Activated CD4-positive, CD25-positive, alpha-beta regulatory T cell treated with anti-CD3 and anti-CD28 coated beads, Interleukin-2, amount 50 U/mL, for 72 hours (primary cell): Measurements from ENCODE around the gene AGFG2.
"Not testable (repeated sequence)": the region's sequence is repeated elsewhere in the genome, so short reads cannot be mapped to it uniquely, and the experiment has no call there.

Source experiments
- DNase-seq: peaks from one replicate; pipeline ENCODE4 v3.0.0; 2021

The AGFG2 gene

GRCh38 chr7:100538654-100539435 lies at the start of gene AGFG2:
Gene AGFG2 (plus strand): TSS chr7:100539203. CDS start chr7:100539347, 144 bp downstream.
- peak; percentile 100 for DNase-seq

- no peak for DNase-seq
Observed at GRCh38 chr7:100489824-100490223, 49.2 kb upstream of the AGFG2 start.

GRCh38 chr7:100490483-100491191 lies 48.4 kb upstream of the AGFG2 start:
- no peak for DNase-seq

GRCh38 chr7:100491192-100491578 lies 47.8 kb upstream of the AGFG2 start:
- no peak for DNase-seq

GRCh38 chr7:100492738-100493475 lies 46.1 kb upstream of the AGFG2 start:
- DNase-seq = no peak

GRCh38 chr7:100493476-100494264 lies 45.3 kb upstream of the AGFG2 start:
- peak; percentile 66 for DNase-seq

GRCh38 chr7:100496509-100496908 lies 42.5 kb upstream of the AGFG2 start:
- DNase-seq = no peak

- DNase-seq = not testable (repeated sequence)
Observed at GRCh38 chr7:100500743-100501142, 38.3 kb upstream of the AGFG2 start.

- DNase-seq = not testable (repeated sequence)
Observed at GRCh38 chr7:100504031-100504430, 35.0 kb upstream of the AGFG2 start.

- no peak for DNase-seq
Observed at GRCh38 chr7:100504887-100505611, 34.0 kb upstream of the AGFG2 start.

- DNase-seq = no peak
Observed at GRCh38 chr7:100506356-100506923, 32.6 kb upstream of the AGFG2 start.

GRCh38 chr7:100509231-100509630 lies 29.8 kb upstream of the AGFG2 start:
- no peak for DNase-seq

- DNase-seq = no peak
Observed at GRCh38 chr7:100510437-100511239, 28.4 kb upstream of the AGFG2 start.

GRCh38 chr7:100513212-100513810 lies 25.7 kb upstream of the AGFG2 start:
- no peak for DNase-seq

GRCh38 chr7:100515072-100515532 lies 23.9 kb upstream of the AGFG2 start:
- no peak for DNase-seq

GRCh38 chr7:100516135-100516812 lies 22.7 kb upstream of the AGFG2 start:
- no peak for DNase-seq

GRCh38 chr7:100517305-100517704 lies 21.7 kb upstream of the AGFG2 start:
- no peak for DNase-seq

- no peak for DNase-seq
Observed at GRCh38 chr7:100519580-100519979, 19.4 kb upstream of the AGFG2 start.

- DNase-seq = no peak
Observed at GRCh38 chr7:100520138-100520537, 18.9 kb upstream of the AGFG2 start.

- no peak for DNase-seq
Observed at GRCh38 chr7:100521076-100521475, 17.9 kb upstream of the AGFG2 start.
